ENCODE data around the gene MTA1. TPM values are rescaled to one million over a fixed set of nuclear protein-coding genes. Genes with fewer than 3 reads are reported as not detected.

MTA1 gene
- total and polyA plus RNA-seq, 2 donors from 2014 or later = 30.4 to 112 TPM

DNA sequence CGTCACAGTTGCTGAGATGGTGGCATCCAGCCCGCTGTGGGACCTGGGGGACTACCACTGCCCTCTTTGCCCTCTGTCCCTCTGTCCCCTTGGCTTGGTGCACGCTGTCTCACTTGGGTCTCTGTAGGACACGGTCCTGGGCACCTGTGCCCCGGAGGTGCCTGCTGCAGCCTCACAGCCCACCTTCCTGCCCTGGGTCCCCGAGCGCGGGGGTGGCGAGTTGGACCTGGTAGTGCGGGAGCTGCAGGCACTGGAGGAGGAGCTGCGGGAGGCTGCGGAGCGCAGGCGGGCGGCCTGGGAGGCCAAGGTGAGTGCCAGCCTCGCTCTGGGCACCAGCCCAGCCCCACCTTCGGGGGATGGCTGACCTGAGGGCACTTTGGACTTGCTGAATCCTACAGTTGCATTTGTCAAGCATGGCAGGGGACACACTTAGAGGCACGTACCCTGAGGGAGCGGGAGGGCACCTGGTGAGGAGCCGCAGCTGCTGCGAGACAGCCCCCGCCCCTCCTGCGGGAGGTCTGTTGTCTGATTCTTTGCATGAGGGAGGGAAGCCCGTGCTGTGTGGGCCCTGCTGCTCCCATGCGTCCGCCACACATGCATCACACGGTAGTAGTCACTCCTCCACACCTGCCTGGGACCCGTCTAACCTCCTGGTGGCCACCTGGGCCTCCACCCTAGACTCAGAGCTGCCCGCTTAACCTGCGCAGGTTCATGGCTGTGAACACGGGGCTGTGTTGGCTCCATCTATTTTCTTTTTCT, 78.2 kb downstream of the MTA1 start:
- intact Hi-C loops (cut with DNase I) = no loop called here
- H3K4me3 ChIP-seq (ENCODE audit: low read length in 3 of 3) = no peak overlapping the region
- no peak overlapping the region for H3K9ac ChIP-seq (ENCODE audit: low read length in 3 of 3)
- DNase-seq (peak in 4 of 5 donors; percentile 14 to 77 (median 41)), FAIRE-seq (no peak)
- TF ChIP-seq, protein P1, sequence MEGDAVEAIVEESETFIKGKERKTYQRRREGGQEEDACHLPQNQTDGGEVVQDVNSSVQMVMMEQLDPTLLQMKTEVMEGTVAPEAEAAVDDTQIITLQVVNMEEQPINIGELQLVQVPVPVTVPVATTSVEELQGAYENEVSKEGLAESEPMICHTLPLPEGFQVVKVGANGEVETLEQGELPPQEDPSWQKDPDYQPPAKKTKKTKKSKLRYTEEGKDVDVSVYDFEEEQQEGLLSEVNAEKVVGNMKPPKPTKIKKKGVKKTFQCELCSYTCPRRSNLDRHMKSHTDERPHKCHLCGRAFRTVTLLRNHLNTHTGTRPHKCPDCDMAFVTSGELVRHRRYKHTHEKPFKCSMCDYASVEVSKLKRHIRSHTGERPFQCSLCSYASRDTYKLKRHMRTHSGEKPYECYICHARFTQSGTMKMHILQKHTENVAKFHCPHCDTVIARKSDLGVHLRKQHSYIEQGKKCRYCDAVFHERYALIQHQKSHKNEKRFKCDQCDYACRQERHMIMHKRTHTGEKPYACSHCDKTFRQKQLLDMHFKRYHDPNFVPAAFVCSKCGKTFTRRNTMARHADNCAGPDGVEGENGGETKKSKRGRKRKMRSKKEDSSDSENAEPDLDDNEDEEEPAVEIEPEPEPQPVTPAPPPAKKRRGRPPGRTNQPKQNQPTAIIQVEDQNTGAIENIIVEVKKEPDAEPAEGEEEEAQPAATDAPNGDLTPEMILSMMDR (IDR thresholded peaks at IDR 0.05; ENCODE audit: borderline replicate concordance, extremely low read depth, insufficient read depth) = no peak
- H3K9me3 ChIP-seq (ENCODE audit: control insufficient read depth in 2 of 3, insufficient read depth in 1 of 3, low read length in 3 of 3) = no peaks in the 10 kb centered on the region
- H3K27ac ChIP-seq (ENCODE audit: low read depth in 2 of 2, low read length in 2 of 2) = no peak overlapping the region
- no peaks in the 10 kb centered on the region for H3K36me3 ChIP-seq (ENCODE audit: control insufficient read depth in 2 of 3, insufficient read depth in 3 of 3, low read length in 3 of 3)
- no peaks in the 10 kb centered on the region for H3K4me1 ChIP-seq (ENCODE audit: control insufficient read depth in 2 of 3, insufficient read depth in 2 of 3, low read depth in 1 of 3, low read length in 3 of 3)
- no peaks in the 10 kb centered on the region for H3K27me3 ChIP-seq (ENCODE audit: control insufficient read depth, insufficient read depth, low read length)

DNA sequence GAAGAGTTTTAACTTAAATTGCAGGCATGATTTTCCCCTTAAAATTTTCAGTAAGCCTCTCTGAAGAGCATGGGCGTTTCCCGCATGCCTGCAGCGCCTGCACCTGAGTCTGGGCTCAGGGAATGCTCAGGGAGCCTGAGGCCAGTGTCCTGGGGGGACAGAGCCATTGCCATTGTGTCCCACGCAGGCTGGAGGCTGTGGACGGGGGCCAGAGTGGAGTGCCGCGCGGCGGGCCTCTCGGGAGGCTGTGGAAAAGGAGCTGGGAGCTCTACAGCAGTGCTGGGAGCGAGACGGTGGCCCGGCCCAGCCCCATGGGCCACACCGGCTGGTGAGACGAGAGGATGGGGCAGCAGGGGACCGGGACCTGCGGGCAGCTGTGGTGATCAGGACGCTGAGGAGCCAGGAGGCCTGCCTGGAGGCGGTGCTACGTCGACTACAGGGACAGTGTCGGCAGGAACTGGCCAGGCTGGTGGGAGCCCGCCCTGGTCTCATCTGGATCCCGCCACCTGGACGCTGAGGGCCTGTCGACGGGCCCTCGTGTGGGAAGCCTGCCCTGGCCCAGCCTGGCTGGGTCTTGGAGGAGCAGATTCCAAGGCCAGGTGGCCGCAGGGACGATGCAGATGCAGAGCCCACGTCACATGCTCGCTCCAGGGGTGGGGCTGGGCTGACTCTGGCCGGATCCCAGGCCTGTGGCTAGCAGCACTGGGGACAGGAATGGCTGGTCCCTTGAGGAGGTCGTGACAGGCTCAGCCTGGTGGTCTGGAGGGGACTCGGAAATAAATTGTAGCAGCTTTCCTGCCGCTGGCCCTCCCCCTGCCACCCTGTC, 79.0 kb downstream of the MTA1 start:
- Histone ChIP-seq H3K4me3 (ENCODE audit: low read length in 3 of 3) (no peak overlapping the region), H3K27me3 (ENCODE audit: control insufficient read depth, insufficient read depth, low read length) (no peaks in the 10 kb centered on the region), H3K9me3 (ENCODE audit: control insufficient read depth in 2 of 3, insufficient read depth in 1 of 3, low read length in 3 of 3) (no peaks in the 10 kb centered on the region), H3K9ac (ENCODE audit: low read length in 3 of 3) (no peak overlapping the region), H3K36me3 (ENCODE audit: control insufficient read depth in 2 of 3, insufficient read depth in 3 of 3, low read length in 3 of 3) (no peaks in the 10 kb centered on the region), H3K27ac (ENCODE audit: low read depth in 2 of 2, low read length in 2 of 2) (no peak overlapping the region), H3K4me1 (ENCODE audit: control insufficient read depth in 2 of 3, insufficient read depth in 2 of 3, low read depth in 1 of 3, low read length in 3 of 3) (no peaks in the 10 kb centered on the region)
- DNase-seq = peak in 1 of 5 donors; percentile 70
- TF ChIP-seq, protein P1 (IDR thresholded peaks at IDR 0.05; ENCODE audit: borderline replicate concordance, extremely low read depth, insufficient read depth) = no peak
- intact Hi-C loops (cut with DNase I) = no loop called here
- no peak for FAIRE-seq

DNA sequence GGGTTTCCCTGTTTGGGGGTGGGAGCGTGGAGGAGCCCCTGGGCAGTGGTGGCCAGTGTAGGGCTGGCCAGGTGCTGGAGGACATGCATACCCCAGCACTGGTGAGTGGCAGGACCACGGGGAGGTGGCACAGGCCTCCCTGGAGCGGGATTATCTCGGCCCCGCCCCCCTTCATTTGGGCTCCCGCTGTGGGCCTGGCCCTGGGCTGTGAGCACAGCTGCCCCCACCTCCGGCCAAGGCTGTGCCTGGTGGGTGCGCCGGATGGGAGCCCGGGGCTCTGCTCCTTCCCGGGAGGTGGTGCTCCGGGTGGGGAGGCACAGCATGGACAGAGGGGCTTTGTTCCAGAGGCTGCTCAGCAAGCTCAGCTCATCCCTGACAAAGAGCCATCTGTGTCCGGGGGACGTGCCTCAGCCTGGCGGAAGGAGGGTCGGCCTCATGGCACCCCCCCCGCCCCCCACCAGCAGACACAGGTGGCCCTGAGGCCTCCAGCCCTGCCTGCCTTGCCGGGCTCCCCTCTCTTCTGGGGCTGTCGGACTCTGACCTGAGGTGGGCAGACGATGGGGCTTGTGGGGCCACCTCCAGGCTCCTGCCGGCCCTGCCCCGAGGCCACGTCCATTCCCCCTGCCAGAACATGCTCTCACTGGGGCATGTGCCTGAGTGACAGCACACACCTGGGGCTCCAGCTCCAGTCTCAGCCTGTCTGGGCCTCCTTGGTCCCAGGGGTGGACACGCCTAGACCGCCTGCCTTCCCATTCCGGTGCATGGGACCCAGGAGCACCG, 79.8 kb downstream of the MTA1 start:
- H3K27ac ChIP-seq (ENCODE audit: low read depth in 2 of 2, low read length in 2 of 2) = no peak overlapping the region
- intact Hi-C loops (cut with DNase I) = no loop called here

More for the DNA sequence above, 79.8 kb downstream of the MTA1 start:
- no peak for FAIRE-seq
- Histone ChIP-seq H3K36me3 (ENCODE audit: control insufficient read depth in 2 of 3, insufficient read depth in 3 of 3, low read length in 3 of 3) (no peaks in the 10 kb centered on the region), H3K9me3 (ENCODE audit: control insufficient read depth in 2 of 3, insufficient read depth in 1 of 3, low read length in 3 of 3) (no peaks in the 10 kb centered on the region), H3K27me3 (ENCODE audit: control insufficient read depth, insufficient read depth, low read length) (no peaks in the 10 kb centered on the region), H3K4me1 (ENCODE audit: control insufficient read depth in 2 of 3, insufficient read depth in 2 of 3, low read depth in 1 of 3, low read length in 3 of 3) (no peaks in the 10 kb centered on the region), H3K4me3 (ENCODE audit: low read length in 3 of 3) (no peak overlapping the region), H3K9ac (ENCODE audit: low read length in 3 of 3) (no peak overlapping the region)
- peak in 3 of 5 donors; percentile 12 to 71 (median 69) for DNase-seq
- TF ChIP-seq, protein P1 (IDR thresholded peaks at IDR 0.05; ENCODE audit: borderline replicate concordance, extremely low read depth, insufficient read depth) = no peak
